UCSD-AML1 (cell line): ENCODE data around the gene CSGALNACT2.
"Not testable (repeated sequence)": the region's sequence is repeated elsewhere in the genome, so short reads cannot be mapped to it uniquely, and the experiment has no call there.

Experiments used
- DNase-seq: peaks from one replicate; lab custom pipeline; 2025; ENCODE audit not compliant: unreplicated experiment; lab: John Stamatoyannopoulos, UW

Gene CSGALNACT2

DNA sequence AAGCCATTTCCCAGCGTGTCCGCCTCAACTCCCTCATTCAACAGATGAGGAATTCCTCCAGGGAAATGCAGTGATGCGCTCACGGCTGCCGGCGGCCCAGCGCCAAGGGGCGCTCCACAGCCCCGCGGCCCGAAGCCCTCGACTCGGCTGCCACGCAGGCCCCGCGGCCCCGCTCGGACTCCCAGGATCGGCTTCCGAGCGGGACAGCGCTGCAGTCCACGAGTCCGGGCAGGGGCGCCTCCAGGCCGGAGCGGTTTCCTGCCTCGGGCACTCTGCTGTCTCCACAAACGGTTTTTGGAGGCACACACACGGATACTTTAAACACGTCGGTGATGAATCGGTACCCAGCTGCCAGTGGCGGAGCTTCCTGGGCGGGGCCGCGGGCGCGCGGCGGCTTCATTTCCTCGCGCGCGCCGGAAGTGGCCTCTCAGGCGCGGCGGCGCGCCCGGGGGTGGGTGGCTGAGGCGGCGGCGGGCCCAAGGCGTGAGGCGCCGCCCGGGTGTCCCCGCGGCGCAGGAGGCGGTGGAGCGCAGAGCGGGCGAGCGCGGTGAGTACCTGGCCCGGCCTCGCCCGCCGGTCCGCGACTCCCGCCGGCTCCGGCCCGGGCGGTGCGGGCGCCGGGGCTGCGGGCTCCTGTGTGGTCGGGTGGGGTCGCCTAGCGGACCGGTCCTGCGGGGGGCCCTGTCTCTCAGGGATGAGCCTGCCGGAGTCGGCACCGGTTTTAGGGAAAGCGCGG, at the start of gene CSGALNACT2:
Gene CSGALNACT2 (plus strand): TSS at position 425 of the 736 bp plus-strand sequence. CDS start 16,705 bp downstream, outside the sequence.
- peak; percentile 89 for DNase-seq

DNA sequence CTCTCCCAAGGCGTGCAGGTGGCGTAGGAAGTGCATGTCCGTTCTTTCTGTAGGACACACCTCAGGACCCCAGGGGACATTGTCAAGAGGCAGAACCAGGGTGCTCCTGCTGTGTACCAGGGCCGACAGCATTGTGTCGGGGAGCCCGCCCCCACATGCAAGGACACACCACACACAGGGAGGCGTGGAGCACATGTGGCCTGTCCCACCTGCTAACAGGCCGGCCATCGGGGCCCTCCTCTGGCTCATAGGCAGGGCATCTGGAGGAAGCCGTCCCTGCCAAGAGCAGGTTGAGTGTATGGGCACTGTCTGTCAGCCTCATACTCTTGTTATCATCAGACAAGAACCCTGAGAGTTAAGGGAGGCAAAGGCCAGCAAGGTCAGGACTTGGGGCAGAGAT, 48.7 kb upstream of the CSGALNACT2 start:
- no peak for DNase-seq

GRCh38 chr10:43090188-43090587, 48.1 kb upstream of the CSGALNACT2 start:
- DNase-seq = no peak

GRCh38 chr10:43090664-43091063, 47.6 kb upstream of the CSGALNACT2 start:
- no peak for DNase-seq

GRCh38 chr10:43091846-43092245, 46.4 kb upstream of the CSGALNACT2 start:
- no peak for DNase-seq

GRCh38 chr10:43093423-43094076, 44.7 kb upstream of the CSGALNACT2 start:
- DNase-seq = peak; percentile 64

GRCh38 chr10:43094085-43094484, 44.2 kb upstream of the CSGALNACT2 start:
- no peak for DNase-seq

GRCh38 chr10:43099339-43099738, 38.9 kb upstream of the CSGALNACT2 start:
- not testable (repeated sequence) for DNase-seq

GRCh38 chr10:43099928-43100327, 38.3 kb upstream of the CSGALNACT2 start:
- DNase-seq = no peak

DNA sequence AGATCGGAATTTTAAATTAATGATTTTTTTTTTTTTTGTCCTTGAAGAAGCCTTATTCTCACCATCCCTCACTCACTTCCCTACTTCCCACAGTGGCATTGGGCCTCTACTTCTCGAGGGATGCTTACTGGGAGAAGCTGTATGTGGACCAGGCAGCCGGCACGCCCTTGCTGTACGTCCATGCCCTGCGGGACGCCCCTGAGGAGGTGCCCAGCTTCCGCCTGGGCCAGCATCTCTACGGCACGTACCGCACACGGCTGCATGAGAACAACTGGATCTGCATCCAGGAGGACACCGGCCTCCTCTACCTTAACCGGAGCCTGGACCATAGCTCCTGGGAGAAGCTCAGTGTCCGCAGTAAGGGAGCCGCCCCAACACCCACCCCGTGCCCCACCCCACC, 37.9 kb upstream of the CSGALNACT2 start:
- DNase-seq = no peak

DNA sequence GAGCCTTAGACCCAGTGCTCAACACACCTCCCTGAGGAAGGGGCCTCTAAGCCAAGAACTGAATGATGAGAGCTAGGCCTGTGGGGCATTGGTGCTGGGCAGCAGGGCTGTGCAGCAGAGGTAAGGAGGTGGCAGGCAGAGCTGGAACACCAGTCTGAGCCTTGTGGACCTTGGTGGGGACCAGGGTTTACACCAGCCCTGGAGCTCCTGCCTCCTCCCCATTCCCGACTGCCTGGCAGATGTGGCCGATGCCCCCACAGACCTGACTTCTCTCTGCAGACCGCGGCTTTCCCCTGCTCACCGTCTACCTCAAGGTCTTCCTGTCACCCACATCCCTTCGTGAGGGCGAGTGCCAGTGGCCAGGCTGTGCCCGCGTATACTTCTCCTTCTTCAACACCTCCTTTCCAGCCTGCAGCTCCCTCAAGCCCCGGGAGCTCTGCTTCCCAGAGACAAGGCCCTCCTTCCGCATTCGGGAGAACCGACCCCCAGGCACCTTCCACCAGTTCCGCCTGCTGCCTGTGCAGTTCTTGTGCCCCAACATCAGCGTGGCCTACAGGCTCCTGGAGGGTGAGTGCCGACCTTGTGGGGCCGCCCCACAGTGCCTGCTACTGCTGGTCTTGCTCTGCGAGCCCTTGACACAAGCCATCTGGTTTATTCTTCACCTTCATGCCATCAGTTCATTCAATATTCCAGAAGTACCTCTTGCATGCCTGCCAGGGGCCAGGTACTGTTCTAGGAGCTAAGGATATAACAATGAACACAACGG, 36.0 kb upstream of the CSGALNACT2 start:
- no peak for DNase-seq

DNA sequence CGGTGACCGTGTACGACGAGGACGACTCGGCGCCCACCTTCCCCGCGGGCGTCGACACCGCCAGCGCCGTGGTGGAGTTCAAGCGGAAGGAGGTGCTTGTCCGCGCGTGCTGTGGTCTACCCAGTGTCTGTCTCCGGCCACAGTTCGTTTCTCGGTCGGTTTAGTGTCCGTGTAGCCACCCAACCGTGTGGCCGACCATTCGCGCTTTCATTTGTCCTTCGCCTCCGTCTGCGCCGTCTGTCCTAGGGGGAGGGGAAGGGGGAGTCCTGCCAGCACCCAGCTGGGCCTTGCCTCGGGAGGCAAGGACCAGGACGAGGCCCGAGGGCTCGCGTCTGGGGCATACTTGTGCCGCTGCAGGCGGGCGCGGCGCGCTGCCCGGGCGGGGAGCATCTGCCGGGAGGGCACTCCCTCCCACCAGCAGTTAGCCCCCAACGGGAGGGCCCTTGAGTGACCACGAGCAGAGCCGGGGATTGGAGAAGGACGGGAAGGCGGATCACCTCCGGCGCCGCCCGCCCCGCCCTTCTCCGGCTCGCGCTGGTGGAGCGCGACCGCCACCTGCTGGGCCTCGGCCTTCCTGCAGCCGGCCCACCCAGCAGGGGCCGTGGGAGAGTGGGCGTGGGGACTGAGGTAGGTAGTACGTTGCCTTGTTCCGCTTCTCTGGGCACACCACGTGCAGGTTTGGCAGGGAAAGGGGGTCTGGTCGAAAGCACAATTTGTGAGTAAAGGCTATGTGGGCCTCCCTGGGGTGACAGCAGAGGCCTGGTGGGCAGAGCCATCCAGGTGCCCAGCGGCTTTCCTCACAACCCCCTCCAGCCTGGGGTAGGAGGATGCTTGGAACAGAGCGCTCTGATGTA, 32.9 kb upstream of the CSGALNACT2 start:
- DNase-seq = peak; percentile 82

- no peak for DNase-seq
These were observed 32.4 kb upstream of the CSGALNACT2 start for GRCh38 chr10:43105956-43106229.

DNA sequence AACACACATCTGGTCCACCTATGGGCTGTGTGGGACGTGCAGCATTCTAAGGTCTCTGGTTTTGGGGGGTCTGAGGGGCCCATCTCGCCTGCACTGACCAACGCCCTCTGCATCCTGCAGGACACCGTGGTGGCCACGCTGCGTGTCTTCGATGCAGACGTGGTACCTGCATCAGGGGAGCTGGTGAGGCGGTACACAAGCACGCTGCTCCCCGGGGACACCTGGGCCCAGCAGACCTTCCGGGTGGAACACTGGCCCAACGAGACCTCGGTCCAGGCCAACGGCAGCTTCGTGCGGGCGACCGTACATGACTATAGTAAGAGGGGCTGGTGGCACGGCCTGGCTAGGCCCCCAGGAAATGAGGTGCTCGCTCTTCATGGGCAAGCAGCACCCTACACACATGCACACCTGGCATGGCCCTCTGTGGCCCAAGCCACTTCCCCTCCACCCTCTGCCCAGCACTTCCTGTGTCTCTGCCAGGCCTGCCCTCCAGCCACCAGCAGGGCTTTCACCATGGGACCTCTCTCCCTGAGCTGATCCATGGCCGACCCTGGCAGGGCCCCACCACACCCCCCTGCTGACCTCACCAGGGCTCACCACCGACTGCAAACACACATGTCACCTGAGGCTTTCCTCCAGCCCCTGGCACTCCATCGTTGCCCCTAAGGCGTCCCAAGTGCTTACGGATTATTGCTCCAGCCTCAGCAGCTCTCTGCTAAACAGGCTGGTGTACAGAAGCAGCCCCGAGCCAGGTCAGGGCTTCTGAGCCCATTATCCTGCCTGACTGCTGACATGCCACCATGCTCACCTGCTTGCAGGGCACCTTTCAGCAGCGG, 31.8 kb upstream of the CSGALNACT2 start:
- no peak for DNase-seq

DNA sequence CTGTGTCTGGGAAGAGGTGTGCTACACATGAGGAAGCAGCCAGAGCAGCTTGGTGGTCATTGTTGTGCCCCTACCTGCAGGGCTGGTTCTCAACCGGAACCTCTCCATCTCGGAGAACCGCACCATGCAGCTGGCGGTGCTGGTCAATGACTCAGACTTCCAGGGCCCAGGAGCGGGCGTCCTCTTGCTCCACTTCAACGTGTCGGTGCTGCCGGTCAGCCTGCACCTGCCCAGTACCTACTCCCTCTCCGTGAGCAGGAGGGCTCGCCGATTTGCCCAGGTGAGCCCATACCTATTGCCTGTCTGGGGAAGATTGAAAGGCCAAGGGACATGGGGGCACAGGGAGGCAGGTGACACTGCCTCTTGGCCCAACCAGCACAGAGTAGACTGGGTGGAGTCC, 29.3 kb upstream of the CSGALNACT2 start:
- DNase-seq = no peak

- no peak for DNase-seq
These were observed 28.5 kb upstream of the CSGALNACT2 start for GRCh38 chr10:43109671-43110249.

DNA sequence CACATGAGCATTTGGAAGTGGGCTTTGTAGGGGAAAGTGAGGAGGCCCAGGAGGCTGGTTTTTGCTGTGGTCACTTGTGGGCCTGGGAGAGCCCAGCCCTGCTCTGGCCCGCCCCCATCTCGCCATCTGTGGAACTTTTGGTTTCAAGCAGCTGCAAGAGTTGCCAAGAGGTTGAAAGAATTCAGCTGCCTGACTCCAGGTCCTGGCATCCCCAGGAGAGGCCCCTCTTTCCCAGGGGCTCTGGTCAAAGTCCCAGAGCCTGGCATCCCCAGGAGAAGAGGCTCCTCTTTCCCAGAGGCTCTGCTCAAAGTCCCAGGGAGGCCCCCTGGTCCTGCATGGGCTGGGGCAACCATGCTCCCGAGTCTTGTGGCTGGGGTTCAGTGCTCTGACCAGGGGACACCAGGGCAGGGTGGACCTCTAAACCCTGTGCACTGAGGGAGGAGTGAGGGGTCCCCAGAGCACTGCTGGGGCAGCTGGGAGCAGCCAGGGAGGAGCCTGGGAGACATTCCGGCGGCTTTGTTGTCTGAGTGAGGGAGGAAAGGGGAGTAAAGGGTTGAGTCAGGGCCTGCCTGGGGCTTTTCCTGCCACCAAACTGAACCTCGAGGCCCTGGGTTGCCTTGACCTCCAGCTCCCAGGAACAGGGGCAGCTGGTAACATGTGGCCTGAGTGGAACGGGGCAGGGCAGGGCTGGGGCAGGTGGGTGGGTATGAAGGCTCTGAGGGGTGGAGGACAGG, 27.7 kb upstream of the CSGALNACT2 start:
- no peak for DNase-seq

DNA sequence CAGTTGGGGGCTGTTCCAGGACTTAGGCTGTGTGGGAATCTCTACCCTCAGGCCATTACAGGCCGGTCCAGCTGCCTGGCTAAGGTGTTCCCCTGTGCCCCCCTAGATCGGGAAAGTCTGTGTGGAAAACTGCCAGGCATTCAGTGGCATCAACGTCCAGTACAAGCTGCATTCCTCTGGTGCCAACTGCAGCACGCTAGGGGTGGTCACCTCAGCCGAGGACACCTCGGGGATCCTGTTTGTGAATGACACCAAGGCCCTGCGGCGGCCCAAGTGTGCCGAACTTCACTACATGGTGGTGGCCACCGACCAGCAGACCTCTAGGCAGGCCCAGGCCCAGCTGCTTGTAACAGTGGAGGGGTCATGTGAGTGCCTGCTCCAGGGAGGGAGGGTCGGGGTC, 27.1 kb upstream of the CSGALNACT2 start:
- no peak for DNase-seq

DNA sequence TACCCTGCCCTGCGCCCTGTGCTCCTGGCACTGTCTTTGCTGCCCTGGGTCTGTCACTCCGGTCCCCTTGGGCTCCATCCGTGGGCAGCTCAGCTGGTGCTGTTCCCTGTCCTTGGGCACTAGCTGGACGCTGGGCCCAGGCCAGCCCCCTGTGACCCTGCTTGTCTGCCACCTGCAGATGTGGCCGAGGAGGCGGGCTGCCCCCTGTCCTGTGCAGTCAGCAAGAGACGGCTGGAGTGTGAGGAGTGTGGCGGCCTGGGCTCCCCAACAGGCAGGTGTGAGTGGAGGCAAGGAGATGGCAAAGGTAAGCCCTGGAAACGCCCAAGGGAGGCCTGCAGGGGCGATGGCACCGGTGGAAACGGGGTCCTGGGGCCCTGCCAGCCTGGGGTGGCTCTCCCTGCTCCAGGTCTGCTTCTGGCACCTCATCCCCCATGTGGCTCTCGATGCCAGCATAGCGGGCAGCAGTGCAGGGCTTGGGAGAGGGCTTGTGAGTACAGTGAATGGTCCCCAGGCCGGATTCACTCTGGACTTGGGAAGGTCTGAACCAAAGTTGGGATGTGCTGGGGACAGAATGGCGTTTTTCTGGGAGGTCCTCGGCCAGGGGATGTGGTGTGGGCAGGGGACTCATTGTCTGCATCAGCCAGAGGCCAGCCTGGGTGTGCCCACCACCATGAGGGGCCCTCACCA, 26.2 kb upstream of the CSGALNACT2 start:
- no peak for DNase-seq
